Hippocampal formation (tissue), 2 donors: ENCODE measurements around the gene WNT8A.
A peak's percentile ranks its signal among the peaks of the same experiment; 100 is the strongest.

Experiments
- DNase-seq, 2 donors: peaks; one replicate each; lab custom pipeline; 2025; lab: John Stamatoyannopoulos, UW

Gene WNT8A

GRCh38 chr5:138091685-138092084, 7.9 kb downstream of the WNT8A start:
- DNase-seq, result no peak

- DNase-seq, result no peak
Observed at GRCh38 chr5:138092301-138092700, 8.5 kb downstream of the WNT8A start.

- DNase-seq, result no peak
Observed at GRCh38 chr5:138093036-138093435, 9.2 kb downstream of the WNT8A start.

- DNase-seq, result no peak
Observed at GRCh38 chr5:138095100-138095907, 11.5 kb downstream of the WNT8A start.

GRCh38 chr5:138096363-138096762, 12.5 kb downstream of the WNT8A start:
- DNase-seq, result no peak

GRCh38 chr5:138096997-138097828, 13.4 kb downstream of the WNT8A start:
- no peak for DNase-seq

- DNase-seq, result no peak
Observed at GRCh38 chr5:138102454-138103318, 18.9 kb downstream of the WNT8A start.

- no peak for DNase-seq
Observed at GRCh38 chr5:138103319-138103637, 19.4 kb downstream of the WNT8A start.

- no peak for DNase-seq
Observed at GRCh38 chr5:138105709-138106108, 21.9 kb downstream of the WNT8A start.

GRCh38 chr5:138107213-138107612, 23.4 kb downstream of the WNT8A start:
- DNase-seq, result no peak

- DNase-seq, result no peak
Observed at GRCh38 chr5:138109463-138110265, 25.8 kb downstream of the WNT8A start.

GRCh38 chr5:138110266-138110963, 26.6 kb downstream of the WNT8A start:
- no peak for DNase-seq

- no peak for DNase-seq
Observed at GRCh38 chr5:138111181-138111580, 27.3 kb downstream of the WNT8A start.

- DNase-seq, result no peak
Observed at GRCh38 chr5:138111937-138112336, 28.1 kb downstream of the WNT8A start.

- DNase-seq, result no peak
Observed at GRCh38 chr5:138115254-138115653, 31.4 kb downstream of the WNT8A start.

GRCh38 chr5:138128334-138128733, 44.5 kb downstream of the WNT8A start:
- DNase-seq, result no peak

GRCh38 chr5:138129347-138129746, 45.5 kb downstream of the WNT8A start:
- DNase-seq, result no peak

GRCh38 chr5:138132543-138132942, 48.7 kb downstream of the WNT8A start:
- no peak for DNase-seq

- DNase-seq, result peak; percentile 54 to 59
Observed at GRCh38 chr5:138138949-138139780, 55.3 kb downstream of the WNT8A start, which contains the start of gene NME5. NME5 (minus strand) TSS chr5:138139428; CDS start chr5:138138780, 648 bp downstream.

- DNase-seq, result no peak
Observed at GRCh38 chr5:138139781-138140090, 55.9 kb downstream of the WNT8A start.
